ENCODE data around the gene PAK1.

- TF ChIP-seq CTCF (optimal IDR thresholded peaks at IDR 0.05 in 1 of 3, IDR thresholded peaks at IDR 0.05 in 1 of 3, conservative IDR thresholded peaks at IDR 0.05 in 1 of 3; ENCODE audit: extremely low read depth in 1 of 3, insufficient read depth in 2 of 3, low read length in 3 of 3) (no peak), EZH2 (IDR thresholded peaks at IDR 0.05; ENCODE audit: low read length) (no peak)
These were observed 36.9 kb downstream of the PAK1 start for GRCh38 chr11:77436969-77437368.
